Esophagus squamous epithelium (tissue), 4 donors: Measurements from ENCODE around the gene PANK1.
A peak's percentile ranks its signal among the peaks of the same experiment; 100 is the strongest.

ENCODE experiments used
- CTCF ChIP-seq, 6 experiments: fragments of 450-650 bp in 4 of 6; fragments of 200-600 bp in 2 of 6; sonication (generic) in 2 of 6; IDR thresholded peaks; one replicate each; pipeline ENCODE4 v1.5.1; 2016 to 2019; ENCODE audit warnings: antibody characterized with exemption in 6 of 6, mild to moderate bottlenecking in 4 of 6, moderate library complexity in 4 of 6
- POLR2A ChIP-seq, 4 donors: fragments of 450-650 bp; IDR thresholded peaks; one replicate each; pipeline ENCODE4 v1.6.1; 2017; ENCODE audit warnings: antibody characterized with exemption in 4 of 4, mild to moderate bottlenecking in 4 of 4, moderate library complexity in 3 of 4

GRCh38 chr10:89563861-89564478 is 81.1 kb downstream of the PANK1 start:
- TF ChIP-seq CTCF (IDR thresholded peaks at IDR 0.05) (peak; percentile 56 to 84 (median 74)), POLR2A (IDR thresholded peaks at IDR 0.05) (no peak)
